Stimulated activated CD8-positive, alpha-beta memory T cell treated with anti-CD3 and anti-CD28 coated beads, Interleukin-7, amount 100 ng/mL, for 1 hour (primary cell): ENCODE measurements around the gene ANAPC1.
"Not testable (repeated sequence)": the region's sequence is repeated elsewhere in the genome, so short reads cannot be mapped to it uniquely, and the experiment has no call there.

Experiments used
- DNase-seq, 2 donors: peaks; one replicate each; pipeline ENCODE4 v3.0.0-alpha.2; 2020; ENCODE audit warnings: low read depth in 2 of 2

The ANAPC1 gene, protein sequence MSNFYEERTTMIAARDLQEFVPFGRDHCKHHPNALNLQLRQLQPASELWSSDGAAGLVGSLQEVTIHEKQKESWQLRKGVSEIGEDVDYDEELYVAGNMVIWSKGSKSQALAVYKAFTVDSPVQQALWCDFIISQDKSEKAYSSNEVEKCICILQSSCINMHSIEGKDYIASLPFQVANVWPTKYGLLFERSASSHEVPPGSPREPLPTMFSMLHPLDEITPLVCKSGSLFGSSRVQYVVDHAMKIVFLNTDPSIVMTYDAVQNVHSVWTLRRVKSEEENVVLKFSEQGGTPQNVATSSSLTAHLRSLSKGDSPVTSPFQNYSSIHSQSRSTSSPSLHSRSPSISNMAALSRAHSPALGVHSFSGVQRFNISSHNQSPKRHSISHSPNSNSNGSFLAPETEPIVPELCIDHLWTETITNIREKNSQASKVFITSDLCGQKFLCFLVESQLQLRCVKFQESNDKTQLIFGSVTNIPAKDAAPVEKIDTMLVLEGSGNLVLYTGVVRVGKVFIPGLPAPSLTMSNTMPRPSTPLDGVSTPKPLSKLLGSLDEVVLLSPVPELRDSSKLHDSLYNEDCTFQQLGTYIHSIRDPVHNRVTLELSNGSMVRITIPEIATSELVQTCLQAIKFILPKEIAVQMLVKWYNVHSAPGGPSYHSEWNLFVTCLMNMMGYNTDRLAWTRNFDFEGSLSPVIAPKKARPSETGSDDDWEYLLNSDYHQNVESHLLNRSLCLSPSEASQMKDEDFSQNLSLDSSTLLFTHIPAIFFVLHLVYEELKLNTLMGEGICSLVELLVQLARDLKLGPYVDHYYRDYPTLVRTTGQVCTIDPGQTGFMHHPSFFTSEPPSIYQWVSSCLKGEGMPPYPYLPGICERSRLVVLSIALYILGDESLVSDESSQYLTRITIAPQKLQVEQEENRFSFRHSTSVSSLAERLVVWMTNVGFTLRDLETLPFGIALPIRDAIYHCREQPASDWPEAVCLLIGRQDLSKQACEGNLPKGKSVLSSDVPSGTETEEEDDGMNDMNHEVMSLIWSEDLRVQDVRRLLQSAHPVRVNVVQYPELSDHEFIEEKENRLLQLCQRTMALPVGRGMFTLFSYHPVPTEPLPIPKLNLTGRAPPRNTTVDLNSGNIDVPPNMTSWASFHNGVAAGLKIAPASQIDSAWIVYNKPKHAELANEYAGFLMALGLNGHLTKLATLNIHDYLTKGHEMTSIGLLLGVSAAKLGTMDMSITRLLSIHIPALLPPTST (N-terminal part only)

DNA sequence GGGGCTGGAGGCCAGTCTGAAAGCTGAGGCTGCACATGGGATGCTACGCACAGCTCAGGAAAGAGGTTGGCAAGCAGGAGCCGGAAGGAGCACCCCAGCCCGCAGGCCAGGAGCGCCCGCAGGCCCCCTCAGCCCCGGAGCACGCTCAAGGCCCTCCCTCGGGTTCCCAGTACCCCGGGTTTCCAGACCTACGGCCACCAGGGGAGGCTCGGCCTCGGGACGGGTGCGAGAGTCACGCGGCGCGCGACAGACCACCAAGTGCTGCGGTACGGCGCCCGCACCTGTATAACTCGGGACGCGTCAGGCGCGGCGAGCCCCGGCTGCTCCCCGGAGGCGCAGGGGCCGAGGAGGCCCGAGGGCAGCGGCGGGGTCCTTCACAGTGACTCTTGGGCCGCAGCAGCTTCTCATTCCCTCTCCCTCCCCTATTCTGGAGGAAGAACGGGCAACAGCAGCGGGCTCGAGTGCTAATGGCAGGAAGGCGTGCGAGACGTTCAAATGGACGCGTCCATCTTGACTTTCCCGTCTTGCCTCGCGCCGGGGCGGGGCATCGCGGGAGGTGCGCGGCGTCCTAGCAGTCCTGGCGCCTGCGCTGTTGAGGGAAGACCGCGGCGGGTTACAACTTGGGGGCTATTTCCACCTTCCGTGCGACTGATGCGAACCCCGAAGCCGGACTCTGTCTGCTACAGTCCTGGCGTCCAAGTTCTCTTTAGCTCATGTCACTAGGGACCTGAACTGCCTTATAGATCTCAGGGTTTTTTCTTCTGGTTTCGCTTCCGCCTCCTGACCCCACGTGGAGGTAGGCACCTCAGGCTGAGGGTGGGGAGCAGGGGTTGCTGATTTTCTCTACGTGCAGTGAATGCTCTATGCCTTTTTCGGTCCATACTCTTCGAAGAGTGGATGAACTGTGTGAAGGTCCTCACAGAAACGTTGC, at the start of gene ANAPC1:
Gene ANAPC1, minus strand, starts transcription at position 533 of the 931 bp plus-strand sequence. CDS start 3,368 bp downstream, outside the sequence.
- peak; percentile 65 to 71 for DNase-seq

DNA sequence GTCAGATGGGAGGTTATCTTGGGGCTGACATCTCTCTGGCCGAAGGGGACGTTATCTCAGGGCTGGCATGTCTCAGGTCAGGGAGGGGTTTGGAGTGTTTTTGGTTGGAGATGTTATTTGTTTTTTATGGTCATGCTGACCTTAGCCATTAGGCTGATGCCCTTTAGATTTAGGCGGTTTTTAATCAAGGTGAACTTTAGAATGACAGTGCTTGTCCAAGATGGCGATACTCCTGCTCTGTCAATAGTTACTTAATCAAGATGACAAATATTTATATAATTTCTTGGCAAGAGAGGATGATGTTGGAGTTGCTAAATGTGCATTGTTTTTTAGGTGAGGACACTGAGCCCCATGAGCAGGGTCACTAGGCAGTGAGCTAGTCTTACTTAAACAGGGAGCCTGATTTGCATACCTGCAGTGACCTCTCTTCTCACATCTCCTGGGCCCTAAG, 48.9 kb upstream of the ANAPC1 start:
- DNase-seq, result no peak

DNA sequence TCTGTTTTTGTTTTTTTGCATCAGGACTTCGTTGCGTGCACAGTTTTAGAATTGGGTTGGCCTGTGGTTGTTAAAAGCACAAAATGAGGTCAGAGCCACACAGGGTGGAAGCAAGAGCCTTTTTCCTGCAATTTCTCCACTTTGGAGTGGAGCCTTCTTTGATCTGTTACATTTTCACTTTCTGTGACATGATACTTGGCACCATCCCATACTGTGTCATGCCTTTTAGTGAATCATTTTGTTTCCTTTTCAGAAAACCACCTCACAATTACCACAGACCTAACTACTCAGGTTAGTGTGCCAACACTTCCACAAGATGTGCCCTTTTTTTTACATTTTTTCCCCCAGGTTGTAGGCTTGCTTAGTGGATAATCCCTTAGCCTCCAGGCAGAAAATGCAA, 46.9 kb upstream of the ANAPC1 start:
- no peak for DNase-seq

DNA sequence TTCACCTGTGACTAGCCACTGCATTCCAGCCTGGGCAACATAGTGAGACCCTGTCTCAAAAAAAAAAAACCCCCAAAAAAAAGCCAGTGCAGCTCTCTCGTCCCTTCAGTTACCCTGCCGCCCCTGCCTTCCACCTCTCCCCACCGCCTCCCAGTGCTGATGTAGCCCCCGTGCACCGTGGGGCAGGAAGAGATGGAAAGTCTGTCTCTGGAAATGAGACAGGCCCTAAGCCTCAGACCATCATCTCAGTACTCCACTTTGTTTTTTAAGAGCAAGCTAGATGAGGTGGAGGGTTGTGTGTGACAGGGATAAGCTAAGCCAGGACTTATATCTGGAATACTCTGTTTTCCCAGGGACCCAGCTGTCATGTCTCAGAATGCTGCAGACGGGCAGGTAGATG, 46.4 kb upstream of the ANAPC1 start:
- DNase-seq, result no peak

DNA sequence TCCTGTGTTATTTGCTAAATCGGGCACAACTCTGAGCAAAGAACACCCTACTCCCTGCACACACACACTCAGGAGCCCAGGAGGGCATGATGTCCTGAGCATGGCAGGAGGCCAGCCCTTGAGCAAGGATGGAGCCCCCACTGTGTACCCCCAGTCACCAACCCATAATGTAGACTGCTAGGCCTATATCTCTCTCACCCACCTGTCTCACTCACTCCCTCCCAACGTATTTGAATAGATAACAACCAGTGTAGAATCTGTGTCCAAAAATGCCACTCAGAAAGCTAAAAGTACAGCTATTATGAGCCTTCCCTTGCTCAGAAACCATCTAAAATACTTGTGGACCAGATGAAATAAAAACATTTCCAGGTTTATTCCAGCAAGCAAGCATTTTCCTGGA, 43.7 kb upstream of the ANAPC1 start:
- no peak for DNase-seq

DNA sequence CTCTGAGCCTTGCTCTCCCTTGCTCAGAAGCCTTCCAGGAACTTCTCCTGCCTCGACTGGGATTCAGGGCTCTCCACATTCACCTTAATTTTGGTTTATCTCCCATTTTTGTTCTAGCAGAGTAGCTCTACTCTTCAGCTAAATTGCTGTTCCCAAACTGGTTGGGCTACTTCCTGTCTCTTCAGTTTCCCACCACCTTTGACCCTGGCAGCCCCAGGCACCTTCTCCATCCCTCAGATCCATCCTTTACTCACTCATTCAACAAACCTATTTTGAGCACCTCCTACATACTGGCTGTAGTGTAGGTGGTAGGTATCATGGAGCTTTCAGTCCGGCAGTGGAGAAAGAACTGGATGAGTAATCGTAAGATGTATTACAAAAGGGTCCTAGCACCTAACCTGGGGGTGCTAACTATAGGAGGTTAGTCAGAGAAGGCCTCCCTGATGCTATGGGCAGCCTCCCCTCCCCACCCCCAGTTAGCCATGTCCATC, 40.7 kb upstream of the ANAPC1 start:
- no peak for DNase-seq

DNA sequence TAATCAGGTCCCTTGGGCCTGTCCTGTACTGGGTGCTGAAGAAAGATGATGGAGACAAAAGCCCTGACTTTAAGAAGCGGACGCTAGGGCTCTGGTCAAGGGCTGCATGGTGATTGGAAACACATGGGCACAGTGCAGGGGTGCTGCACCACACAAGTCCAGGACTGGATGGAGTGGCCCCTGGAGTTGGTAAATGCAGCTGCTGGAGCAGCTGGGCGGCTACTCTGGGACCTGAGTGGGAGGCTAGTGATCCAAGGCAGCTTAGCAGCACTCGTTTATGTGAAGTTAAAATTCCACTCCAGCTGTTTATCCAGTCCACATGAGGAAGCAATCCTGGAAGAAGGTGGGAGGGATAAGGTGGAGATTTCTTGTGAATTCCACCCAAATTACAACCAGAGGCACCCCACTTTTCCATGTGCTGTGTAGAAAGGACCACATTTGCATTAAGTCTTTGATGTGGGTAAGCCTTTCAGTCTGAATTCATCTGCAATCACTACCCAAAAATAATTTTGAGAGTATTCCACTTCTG, 39.3 kb upstream of the ANAPC1 start:
- DNase-seq, result no peak

DNA sequence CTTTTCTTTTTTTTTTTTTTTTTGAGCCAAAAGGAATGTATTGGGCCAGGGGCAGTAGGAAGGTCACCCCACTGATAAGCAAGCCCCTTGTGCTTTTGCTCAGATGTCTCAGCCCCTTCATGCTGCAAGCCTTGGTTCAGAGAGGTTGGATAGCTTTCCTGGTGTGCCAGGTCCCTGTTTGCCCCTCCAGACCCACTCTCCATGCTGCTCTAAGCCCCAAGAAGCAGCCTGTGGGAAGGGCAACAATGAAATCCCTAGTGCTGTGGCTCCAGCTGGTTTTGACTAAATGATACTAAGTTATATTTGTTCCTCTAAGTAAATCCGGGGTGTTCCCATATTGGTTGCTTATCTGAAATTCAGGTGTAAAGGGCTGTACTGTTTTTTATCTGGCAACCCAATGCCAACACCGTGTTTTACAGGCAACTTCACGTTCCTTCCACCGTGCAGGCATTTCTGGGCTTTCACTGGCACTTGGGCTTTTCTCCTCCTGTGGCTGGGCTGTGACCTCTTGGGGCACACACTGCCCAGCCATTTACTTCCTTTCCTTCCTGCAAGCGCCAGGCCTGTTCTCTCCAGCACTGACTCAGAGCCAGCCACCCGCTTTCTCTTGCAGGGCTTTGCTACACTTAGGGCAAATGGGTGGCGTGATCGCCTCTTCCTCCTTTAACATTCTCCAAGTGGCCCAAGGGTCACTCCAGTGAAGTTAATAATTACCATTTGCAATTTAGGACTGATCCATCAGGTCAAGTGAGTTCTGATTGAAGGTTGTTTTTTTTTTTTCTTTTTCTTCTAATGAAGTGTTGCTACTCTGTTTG, 36.0 kb upstream of the ANAPC1 start:
- DNase-seq, result no peak

DNA sequence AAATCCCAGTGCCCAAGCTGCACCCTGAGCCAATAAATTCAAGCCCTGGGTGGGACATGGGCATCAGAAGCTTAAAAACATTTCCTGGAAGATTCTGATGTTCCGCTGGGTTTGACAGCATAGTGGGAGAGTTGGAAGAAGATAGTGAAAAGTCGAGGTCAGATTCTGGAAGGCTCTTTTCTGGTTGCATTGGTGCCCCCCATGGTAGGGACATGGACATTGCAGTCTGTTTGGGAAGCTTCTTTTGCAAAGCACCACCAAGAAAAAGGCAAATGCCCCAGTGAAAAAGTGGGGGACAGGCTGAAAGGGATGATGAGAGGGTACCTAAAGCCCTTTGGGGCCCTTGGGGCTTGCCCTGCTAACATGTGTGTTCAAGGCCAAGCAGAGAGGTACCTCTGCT, 35.4 kb upstream of the ANAPC1 start:
- DNase-seq, result no peak

DNA sequence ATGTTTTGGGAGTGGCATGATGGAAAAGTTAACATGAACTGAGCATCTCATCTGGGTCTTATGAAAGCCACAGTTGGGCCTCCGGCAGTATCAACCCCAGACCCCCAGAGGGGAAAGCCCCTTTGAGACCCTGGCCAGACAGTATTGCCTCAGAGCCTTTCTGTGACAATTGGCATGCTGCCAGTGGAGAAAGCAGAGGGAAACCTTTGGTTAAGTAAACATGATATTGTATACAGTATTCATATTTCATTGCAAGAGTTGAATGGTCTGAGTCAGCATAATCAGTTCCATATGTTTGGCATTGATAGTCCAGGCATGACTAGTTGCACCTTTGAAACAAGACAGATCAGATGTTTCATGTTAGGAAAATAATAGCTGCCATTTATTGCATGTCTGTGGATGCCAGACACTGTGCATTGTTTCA, 34.4 kb upstream of the ANAPC1 start:
- no peak for DNase-seq

DNA sequence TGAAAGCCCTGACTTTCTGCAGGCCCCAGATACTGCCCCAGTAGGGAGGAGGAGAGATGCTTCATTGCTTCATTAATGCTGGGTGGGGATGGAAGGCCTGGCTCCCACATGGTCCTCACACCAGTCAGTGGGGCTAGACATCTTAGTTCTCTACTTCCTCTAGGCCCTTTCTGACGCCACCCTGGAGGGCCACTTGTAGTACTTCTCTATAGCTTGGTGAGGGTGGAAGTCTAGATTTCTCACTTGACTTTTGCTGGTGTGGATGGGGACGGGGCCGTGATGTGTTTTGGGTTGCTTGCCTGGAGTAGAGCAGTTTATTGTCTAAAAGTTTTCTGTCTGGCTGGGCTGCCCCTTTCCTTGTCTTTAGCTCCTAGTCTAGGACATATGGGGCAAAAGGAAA, 33.1 kb upstream of the ANAPC1 start:
- no peak for DNase-seq

DNA sequence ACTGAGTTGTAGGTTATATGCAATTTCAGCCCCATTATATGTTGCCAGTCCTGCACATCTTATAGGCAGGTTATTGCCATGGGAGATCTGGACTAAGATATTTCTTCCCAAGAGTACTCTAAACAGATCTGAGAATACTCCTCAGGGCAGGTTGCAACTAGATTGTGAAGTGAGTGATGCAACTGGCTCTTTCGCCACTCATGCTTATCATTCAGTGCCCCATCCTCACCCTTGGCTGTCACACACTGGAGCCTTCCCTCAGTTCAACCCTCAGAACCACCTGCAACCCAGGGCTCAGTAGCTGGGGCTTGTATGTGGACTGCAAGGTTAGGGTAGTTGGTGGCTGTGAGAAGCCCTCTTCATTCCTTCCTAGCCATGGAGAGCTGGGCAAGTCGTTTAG, 28.6 kb upstream of the ANAPC1 start:
- DNase-seq, result no peak

DNA sequence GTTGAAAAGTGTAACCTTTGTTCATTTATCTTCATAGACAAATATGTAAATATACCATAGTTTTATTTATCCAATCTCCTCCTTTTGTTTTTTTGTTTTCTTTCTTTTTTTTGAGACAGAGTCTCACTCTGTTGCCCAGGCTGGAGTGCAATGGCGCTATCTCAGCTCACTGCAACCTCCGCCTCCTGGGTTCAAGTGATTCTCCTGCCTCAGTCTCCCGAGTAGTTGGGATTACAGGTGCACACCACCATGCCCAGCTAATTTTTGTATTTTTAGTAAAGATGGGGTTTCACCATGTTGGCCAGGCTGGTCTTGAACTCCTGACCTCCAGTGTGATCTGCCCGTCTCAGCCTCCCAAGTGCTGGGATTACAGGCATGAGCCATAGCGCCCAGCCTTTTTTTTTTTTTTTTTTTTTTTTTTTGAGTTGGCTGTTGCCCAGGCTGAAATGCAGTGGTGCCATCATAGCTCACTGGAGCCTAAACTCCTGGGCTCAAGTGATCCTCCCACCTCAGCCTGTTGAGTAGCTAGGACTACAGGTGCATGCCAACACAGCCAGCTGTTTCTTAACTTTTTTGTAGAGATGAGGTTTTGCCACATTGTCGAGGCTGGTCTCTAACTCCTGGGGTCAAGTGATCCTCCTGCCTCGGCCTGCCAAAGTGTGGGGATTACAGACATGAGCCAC, 27.4 kb upstream of the ANAPC1 start:
- DNase-seq, result not testable (repeated sequence)

DNA sequence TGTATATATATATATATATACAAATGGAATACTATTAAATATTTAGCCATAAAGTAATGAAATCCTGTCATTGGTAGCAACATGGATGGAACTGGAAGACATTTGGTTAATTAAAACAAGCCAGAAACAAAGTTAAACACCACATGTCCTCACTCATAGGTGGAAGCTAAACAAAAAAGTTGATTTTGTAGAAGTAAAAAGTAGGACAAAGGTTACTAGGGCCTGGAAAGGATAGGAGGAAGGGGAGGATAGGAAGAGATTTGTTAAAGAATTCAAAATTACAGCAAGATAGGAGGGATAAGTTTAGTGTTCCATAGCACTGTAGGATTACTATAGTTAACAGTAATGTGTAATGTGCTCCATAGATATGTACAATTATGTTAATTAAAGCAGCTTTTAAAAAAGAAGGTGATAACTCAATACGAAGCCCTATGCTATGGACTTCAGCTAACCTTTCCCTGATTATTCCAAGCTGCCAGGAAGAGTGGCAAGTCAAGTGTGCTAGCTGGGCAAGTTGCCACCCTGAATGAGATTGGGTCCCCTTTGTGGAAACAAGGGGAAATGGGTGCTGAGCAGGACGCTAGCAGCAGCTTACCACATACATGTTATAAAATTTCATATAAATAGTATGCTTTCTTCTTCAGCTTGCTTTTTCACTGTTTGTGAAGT, 26.8 kb upstream of the ANAPC1 start:
- DNase-seq, result no peak

DNA sequence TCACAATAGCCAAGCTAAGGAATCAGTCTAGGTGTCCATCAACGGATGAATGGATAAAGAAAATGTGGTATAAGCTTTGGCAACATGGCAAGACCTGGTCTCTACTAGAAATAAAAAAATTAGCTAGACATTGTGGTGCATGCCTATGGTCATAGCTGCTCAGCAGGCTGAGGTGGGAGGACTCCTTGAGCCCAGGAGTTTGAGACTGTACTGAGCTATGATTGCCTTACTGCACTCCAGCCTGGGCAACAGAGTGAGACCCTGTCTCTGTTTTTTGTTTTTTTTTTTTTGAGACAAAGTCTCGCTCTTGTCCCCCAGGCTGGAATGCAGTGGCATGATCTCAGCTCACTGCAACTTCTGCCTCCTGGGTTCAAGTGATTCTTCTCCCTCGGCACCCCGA, 26.0 kb upstream of the ANAPC1 start:
- not testable (repeated sequence) for DNase-seq

DNA sequence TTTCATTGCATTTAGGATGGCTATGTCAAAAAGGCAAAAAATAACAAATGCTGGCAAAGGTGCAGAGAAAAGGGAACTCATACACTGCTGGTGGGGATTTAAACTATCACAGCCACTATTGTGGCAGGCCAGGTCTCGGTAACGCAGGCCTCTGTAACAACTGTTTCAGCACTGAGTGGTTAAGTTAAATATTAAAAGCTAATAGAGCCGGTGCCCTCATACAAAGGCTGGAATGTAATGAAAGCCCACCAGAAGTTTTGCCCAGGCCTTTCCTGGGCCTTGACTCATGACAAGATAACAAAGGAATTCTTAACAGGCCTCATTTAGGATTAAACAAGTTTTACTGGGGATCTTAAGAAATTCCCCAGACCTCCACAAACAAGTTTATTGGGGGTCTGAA, 25.1 kb upstream of the ANAPC1 start:
- DNase-seq, result no peak

DNA sequence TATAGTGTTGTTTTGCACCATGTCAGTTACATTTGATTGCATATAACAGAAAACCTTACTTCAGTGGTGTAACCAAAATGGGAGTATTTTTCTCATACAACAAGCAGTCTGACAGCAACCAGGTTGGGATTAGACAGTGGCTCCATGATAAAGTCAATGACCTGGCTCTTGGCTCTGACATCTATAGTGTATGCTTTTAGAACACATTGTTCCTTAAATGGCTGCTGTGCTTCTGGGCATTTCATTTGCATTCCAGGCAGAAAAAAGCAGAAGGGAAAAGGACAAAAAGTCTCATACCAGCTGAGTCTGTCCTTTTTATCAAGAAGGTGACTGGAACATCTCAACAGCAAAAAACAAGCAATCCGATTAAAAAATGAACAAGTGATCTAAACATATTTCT, 24.6 kb upstream of the ANAPC1 start:
- no peak for DNase-seq

DNA sequence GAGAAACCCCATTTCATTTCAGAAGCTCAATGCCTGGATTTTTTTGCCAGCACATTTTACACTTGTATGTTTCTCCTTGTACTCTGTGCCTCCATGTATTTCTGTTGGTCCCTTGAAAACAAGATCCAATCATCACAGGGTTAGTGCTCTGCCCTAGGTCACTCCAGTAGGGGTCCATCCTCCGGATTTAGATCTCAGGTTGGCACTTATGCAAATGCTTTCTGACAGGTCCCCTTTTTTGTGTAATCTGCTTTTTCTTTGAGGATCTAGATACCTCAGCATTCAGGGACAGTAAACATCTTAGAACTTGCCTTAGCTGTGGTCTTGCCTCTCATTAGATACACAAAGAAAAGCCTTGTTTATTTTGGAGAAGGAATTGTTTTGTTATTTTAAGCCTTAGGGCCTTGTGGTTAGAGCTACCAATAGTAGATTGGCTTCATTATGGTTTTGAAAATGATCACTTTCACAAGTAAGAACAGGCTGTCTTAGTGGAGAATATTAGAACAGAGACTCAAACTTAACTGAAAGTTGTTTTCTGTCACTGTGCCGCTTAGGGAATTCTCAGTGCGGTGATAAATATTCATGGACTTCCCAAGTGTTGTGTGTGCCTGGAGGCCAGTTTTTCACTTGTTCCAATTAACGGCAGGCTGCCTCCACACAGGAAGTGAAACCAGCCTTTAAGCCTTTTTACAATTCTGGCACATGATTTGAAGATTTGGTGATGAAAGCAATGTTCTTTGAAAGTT, 22.2 kb upstream of the ANAPC1 start:
- no peak for DNase-seq
